ENCODE measurements around the gene SOX6.
"Not testable (repeated sequence)": the region's sequence is repeated elsewhere in the genome, so short reads cannot be mapped to it uniquely, and the experiment has no call there.

Gene SOX6

DNA sequence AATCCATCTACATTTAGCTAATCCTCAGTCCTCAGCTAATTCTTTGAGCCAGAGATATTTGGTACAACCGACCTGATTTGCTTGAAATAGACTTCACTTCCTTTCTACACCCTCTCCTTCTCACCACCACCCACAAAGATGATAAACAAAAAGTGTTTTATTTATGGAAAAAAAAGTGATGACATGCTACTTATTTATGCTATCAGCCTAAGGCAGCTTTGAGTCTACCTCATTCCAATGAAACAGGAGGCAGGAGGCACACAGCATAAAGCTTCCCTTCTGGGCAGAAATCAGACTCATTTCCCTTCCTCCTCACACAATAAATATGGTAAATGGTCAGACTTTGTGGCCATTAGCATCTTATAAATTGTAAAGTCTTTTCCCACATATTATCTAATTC lies 325.7 kb downstream of the SOX6 start:
- DNase-seq: no peak

DNA sequence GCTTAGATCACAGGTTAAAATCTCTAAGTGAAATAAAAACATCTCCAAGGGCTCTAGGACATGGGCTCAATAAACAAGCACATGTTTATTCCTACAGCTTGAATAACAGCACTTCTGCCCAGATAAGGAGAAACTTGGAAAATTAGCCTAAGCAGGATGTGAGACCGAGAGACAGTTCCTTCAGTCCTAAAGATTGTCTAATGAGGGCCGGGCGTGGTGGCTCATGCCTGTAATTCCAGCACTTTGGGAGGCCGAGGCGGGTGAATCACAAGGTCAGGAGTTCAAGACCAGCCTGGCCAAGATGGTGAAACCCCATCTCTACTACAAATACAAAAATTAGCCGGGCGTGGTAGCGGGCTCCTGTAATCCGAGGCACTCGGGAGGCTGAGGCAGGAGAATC lies 327.2 kb downstream of the SOX6 start:
- DNase-seq: not testable (repeated sequence)

GRCh38 chr11:16028419-16028818 lies 327.9 kb downstream of the SOX6 start:
- no peak for DNase-seq

- DNase-seq: no peak
Measured at GRCh38 chr11:16027621-16028020, 328.7 kb downstream of the SOX6 start.

GRCh38 chr11:16026849-16027248 lies 329.5 kb downstream of the SOX6 start:
- no peak for DNase-seq

DNA sequence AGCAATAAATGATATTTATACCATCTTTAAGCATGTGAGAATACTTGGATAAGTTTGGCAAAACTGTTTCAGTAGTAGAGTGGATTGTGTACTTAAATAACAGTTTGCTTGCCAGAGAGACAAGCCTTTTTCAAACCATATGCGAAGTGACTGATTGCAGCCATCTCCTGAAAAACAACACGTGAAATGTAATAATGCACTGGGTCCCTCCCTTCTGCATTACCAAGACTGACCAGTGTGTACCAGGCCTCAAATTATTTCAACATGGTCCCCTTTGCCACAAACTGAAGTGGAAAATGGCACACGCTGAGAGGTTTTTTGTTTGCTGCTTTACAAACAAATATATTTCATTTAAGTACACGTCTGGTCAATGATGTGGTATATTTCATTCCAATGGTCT lies 337.4 kb downstream of the SOX6 start:
- no peak for DNase-seq

DNA sequence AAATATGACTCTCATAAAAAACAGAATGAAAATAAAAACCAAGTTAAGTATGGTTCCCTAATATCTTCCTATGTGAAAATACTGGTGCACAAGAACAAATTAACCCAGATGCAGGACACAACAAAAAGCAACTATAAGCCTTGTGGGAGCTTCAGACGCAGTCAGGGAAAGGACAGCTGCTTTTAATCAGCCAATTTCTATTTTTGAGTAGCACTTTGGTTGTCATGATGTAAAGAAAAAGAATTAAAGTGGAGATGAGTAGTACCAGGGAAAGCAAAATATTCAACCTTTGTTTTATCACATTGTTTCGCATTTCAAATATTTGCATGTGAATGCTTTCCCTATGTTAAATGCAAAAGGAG lies 339.9 kb downstream of the SOX6 start:
- DNase-seq: no peak

GRCh38 chr11:16015741-16016467 lies 340.4 kb downstream of the SOX6 start:
- DNase-seq: no peak

DNA sequence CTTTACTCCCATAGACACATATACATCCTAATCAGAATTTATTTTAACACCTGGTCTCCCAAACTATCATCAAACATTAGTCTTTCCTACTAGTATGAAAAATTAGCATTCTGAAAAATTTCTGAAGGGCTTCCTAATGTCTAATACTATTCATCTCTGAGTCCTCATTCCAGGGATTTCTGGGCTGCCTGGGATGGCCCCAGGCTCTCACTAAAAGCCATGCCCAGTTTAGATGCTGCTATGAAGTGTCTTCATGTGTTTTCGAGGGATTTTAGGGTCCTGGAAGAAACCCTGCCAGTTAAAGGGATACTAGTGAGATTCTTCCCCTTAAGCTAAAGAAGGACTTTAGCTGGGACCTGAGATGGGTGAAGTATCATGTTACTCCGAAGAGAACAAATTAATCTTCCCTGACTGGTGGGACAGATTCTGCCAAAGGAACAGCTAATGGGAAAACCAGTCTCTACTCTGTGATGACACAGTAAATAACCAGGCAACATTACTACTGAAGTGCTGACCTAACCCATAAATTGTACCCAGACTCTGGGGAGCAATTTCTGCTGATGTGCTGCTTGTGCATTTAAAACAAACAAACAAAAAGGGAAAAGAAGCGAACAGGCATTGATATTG lies 342.6 kb downstream of the SOX6 start:
- no peak for DNase-seq

- no peak for DNase-seq
Measured at GRCh38 chr11:16013242-16013641, 343.1 kb downstream of the SOX6 start.

DNA sequence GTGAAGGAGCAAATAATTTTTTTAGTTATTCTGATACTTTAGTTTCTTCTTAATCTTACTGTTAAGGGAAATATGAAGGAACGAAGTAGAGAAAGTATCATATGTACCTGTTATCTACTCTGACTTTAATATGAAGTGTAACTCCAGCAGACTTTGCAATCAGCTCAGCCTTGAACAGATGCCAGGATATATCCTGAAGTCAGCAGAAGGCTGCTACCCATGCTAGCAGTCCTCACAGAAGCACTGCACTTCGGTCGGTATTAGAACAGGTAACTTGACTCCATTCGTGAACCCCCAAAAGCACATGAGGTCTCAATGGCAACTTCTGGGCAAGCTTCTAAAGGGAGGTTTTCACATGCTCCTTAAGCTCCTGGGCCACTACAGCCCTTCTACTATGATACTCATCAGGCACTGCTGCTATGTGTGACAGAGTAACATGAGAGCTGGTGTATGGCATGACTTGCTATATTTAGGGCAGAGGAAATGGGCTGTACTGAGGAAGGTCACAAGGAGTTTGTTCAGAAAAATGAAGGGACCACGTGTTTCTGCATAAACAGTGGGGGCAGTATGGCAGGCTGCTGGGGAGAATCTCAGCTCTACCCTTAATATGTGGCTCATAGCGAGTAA lies 344.1 kb downstream of the SOX6 start:
- peak; percentile 49 to 65 for DNase-seq

- DNase-seq: peak in 1 of 2 donors; percentile 15
Measured at GRCh38 chr11:16011396-16011795, 344.9 kb downstream of the SOX6 start.

GRCh38 chr11:16009021-16009420 lies 347.3 kb downstream of the SOX6 start:
- no peak for DNase-seq

- DNase-seq: no peak
Measured at GRCh38 chr11:16007514-16007913, 348.8 kb downstream of the SOX6 start.

- DNase-seq: no peak
Measured at GRCh38 chr11:16002942-16003341, 353.4 kb downstream of the SOX6 start.

GRCh38 chr11:16001899-16002426 lies 354.4 kb downstream of the SOX6 start:
- DNase-seq: peak; percentile 57 to 73

DNA sequence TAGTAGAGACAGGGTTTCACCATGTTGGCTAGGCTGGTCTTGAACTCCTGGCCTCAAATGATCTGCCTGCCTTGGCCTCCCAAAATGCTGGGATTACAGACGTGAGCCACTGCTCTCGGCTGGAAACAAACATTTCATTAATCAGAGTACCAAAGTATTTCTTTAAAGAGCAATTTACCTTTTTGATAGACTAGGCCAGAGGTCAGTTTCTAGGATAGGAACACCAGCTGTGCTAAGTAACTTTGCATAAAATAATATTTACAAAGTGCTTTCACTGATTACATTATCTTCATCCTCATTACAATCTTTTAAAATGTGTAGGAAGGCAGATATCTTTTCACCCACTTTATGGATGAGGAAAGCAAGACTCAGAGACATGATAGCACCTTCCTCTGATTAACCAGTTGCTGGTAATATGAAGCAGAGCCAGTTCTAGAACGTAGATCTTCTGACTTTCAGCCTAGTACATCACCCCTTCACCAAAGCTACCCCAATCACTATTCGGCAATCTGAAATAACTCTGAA lies 355.2 kb downstream of the SOX6 start:
- no peak for DNase-seq

DNA sequence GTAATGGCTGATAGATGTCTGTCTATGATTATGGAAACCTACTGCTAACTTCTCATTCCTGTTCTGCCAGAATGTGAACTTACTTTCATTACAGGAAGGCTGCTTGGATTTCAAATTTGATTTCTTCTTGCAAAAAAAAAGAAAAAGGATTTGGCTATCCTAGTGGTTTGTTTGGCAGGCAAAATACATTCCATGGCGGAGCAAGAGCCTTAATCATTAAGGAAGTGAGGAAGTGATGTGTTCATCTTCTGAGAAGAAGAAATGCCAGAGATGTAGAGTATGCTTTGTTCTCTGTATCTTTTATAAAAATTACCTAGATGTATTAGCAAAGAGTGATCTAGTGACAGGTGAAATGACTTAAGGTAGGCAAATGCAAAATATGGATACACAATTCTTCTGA lies 356.3 kb downstream of the SOX6 start:
- no peak for DNase-seq

DNA sequence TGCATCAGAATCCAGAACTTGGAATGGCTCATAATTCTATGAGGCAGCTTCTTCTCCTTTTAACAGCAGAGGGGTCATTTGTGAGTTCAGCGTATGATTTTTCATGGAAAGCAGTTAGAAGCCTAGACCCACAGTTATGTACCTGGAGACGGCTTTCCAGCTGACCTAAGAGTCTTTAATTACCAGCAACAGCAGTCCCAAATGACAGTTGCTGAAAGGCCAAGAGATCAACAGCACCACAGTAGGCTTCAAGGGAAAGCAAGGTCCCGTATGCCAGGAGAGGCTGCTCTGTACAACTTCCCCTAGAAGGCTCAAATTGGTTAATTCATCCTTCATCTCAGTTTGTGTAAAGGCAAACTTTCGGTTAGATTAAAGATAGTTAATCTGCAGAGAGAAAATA lies 363.0 kb downstream of the SOX6 start:
- no peak for DNase-seq

GRCh38 chr11:15991215-15991614 lies 365.1 kb downstream of the SOX6 start:
- DNase-seq: no peak

DNA sequence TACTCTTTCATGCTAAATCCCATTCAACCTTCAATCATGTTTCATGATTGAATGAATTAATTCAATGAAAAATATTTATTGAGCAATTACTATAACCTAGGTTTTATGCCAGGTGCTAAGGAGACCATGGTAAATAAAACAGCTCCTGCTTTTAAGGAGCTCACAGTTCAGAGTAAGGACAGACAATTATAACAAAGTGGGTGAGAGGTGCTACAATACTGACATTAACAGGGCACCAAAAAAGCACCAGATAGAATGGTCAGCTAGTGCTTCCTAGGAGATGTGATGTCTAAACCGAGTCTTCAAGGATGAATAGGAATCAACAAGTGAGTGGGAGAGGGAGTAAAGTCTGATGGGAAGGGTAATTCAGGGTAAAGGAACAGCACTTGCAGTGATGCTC lies 366.7 kb downstream of the SOX6 start:
- no peak for DNase-seq

DNA sequence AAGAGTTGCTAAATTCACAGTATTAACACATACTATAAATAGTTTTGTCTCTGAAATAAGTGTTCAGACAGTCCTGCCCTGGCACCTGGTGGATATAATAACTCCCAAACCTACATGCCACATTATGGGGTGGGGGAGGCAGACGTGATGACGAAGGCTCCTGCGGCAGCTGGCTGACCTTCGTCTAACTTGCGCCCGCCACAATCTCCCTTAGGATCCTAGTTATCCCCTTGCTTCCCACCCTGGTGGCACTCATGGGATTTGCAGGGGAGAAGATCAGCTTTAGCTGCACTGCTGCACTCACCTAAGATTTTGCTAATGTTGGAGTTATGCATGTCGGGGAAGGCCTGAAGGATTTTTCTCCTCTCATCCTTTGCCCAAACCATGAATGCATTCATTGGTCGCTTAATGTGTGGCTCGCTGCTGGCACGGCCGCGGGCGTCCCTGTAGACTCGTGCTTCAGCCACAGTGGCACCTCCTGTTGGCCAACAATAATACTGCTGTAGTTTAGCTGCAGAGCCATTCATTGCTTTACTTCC lies 367.6 kb downstream of the SOX6 start:
- DNase-seq: no peak

- DNase-seq: no peak
Measured at GRCh38 chr11:15988016-15988550, 368.3 kb downstream of the SOX6 start.
